ENCODE results near the gene UBA3. TPM values are rescaled to one million over a fixed set of nuclear protein-coding genes. Genes with fewer than 3 reads are reported as not detected.

Gene UBA3
- total RNA-seq, 1 experiment from 2014 or later, result 67.2 TPM

DNA sequence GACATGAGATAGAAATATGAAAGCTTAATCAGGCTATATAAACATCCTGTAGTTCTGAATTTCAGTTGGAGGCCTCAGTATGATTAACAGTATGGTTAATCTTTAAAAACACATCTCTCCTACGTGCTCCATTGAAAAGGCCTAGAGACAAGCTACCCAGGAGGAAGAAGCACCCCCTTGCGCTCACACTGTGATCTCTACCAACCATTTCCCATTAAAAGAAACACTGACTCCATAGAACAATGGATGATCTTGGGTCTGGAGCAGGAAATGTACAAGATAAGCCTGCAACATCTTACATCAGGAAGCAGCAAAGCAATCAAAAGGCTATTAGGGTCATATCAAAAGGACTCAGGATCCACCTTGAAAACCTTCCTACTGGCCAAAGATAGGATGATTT, 63.3 kb downstream of the UBA3 start:
- Histone ChIP-seq H2BK12ac (ENCODE audit: insufficient read length, low read depth, low read length) (no peak overlapping the region), H3K56ac (ENCODE audit: insufficient read length, low read depth, low read length) (no peak overlapping the region), H2AFZ (ENCODE audit: low read length) (no peak overlapping the region), H3K4me2 (ENCODE audit: insufficient read depth, insufficient read length, low read length) (no peak overlapping the region), H3K14ac (ENCODE audit: insufficient read depth, low read length) (no peak overlapping the region), H2BK20ac (ENCODE audit: low read depth, low read length, poor library complexity, severe bottlenecking) (no peak overlapping the region), H2BK5ac (ENCODE audit: insufficient read length, low read length) (no peak overlapping the region), H2AK5ac (ENCODE audit: insufficient read length, low read length) (no peak overlapping the region), H3K4ac (ENCODE audit: low read depth, low read length) (no peak overlapping the region), H3K18ac (ENCODE audit: insufficient read length, low read depth, low read length) (no peak overlapping the region), H3K4me1 (ENCODE audit: insufficient read depth, low read length) (peaks cover 5% of the 10 kb centered on the region; the same call in 1 of the 2 replicates), H3K79me1 (ENCODE audit: insufficient read depth, low read depth, low read length, poor library complexity, severe bottlenecking) (no peaks in the 10 kb centered on the region), H4K8ac (replicated peaks; ENCODE audit: insufficient read length, low read depth, low read length) (no peak overlapping the region), H4K91ac (ENCODE audit: insufficient read length, low read depth, low read length) (no peak overlapping the region), H3K9me3 (ENCODE audit: control insufficient read depth, low read depth, low read length) (no peaks in the 10 kb centered on the region), H3K79me2 (ENCODE audit: insufficient read depth, low read length) (no peaks in the 10 kb centered on the region), H3K23ac (ENCODE audit: insufficient read length, low read depth, low read length) (no peak overlapping the region), H3K27ac (ENCODE audit: insufficient read length, low read depth, low read length) (no peak overlapping the region), H3K9ac (ENCODE audit: extremely low read depth, insufficient read length, low read length) (no peak overlapping the region), H4K5ac (ENCODE audit: insufficient read length, low read depth, low read length) (no peak overlapping the region), H2BK120ac (ENCODE audit: low read depth, low read length, poor library complexity, severe bottlenecking) (no peak overlapping the region), H4K20me1 (ENCODE audit: control insufficient read depth, insufficient read depth, insufficient read length) (no peaks in the 10 kb centered on the region), H3K23me2 (ENCODE audit: insufficient read length, low read depth, low read length, poor library complexity, severe bottlenecking) (peaks cover 4% of the 10 kb centered on the region), H3K27me3 (ENCODE audit: insufficient read depth, low read length) (no peaks in the 10 kb centered on the region), H3T11ph (ENCODE audit: low read length) (no peak overlapping the region), H2BK15ac (ENCODE audit: low read depth, low read length) (no peak overlapping the region)
- no peak for TF ChIP-seq CTCF (conservative IDR thresholded peaks at IDR 0.05)
- no peak for DNase-seq
- Mint-ChIP-seq H3K4me3 (no peak overlapping the region), H3K27ac (no peak overlapping the region), H3K27me3 (ENCODE audit: low read depth) (no peaks in the 10 kb centered on the region), H3K36me3 (ENCODE audit: insufficient read depth in 1 of 3, low read depth in 3 of 3) (peaks cover 0 to 6% (median 4%) of the 10 kb centered on the region in 3 experiments; a peak in 3 of 7 replicates), H3K9me3 (0 out of 5 replicates have a peak, but pooled peaks cover 0 to 3% of the 10 kb centered on the region in 2 experiments), H3K4me1 (peaks cover 22% of the 10 kb centered on the region in 2 experiments)
- WGBS (ENCODE audit: extremely low coverage, insufficient read length, low lambda C conversion rate), result no CpG with 5 or more reads among the region's 2 CpGs
